CD14-positive monocyte (primary cell): ENCODE results near the gene DNMT3A. TPM values are rescaled to one million over a fixed set of nuclear protein-coding genes. Genes with fewer than 3 reads are reported as not detected.

ENCODE experiments used
- DNase-seq, 3 donors: peaks; one replicate each; pipeline ENCODE4 v3.0.0-alpha.2; 2011 to 2022
- H2AFZ ChIP-seq: 2 replicates; pipeline ENCODE4 v1.6.0; 2012; ENCODE audit warnings: mild to moderate bottlenecking, low read depth, low read length, inconsistent platforms; ENCODE audit not compliant: insufficient read depth, poor library complexity, severe bottlenecking
- H3K27ac ChIP-seq, 2 donors: 1 replicate in 1 of 2; 2 replicates in 1 of 2; pipeline ENCODE4 v1.5.1; 2012 to 2013; ENCODE audit warnings: low read length in 2 of 2, control low read depth in 1 of 2, inconsistent platforms in 1 of 2, low read depth in 1 of 2, mild to moderate bottlenecking in 1 of 2
- H3K27me3 ChIP-seq, 2 donors: one replicate each; pipeline versions ENCODE4 v1.6.0 to v1.6.1; 2011 to 2013; ENCODE audit warnings: low read length in 2 of 2; ENCODE audit not compliant: control insufficient read depth in 2 of 2, insufficient read depth in 2 of 2
- H3K36me3 ChIP-seq, 2 donors: replicated peaks in 1 of 2; 1 replicate in 1 of 2; 2 replicates in 1 of 2; pipeline versions ENCODE4 v1.5.1 to v1.6.1; 2012 to 2013; ENCODE audit warnings: low read length in 2 of 2, control low read depth in 1 of 2, inconsistent platforms in 1 of 2, mild to moderate bottlenecking in 1 of 2; ENCODE audit not compliant: insufficient read depth in 2 of 2, control insufficient read depth in 1 of 2
- H3K4me1 ChIP-seq, 2 donors: 1 replicate in 1 of 2; 2 replicates in 1 of 2; pipeline versions ENCODE4 v1.5.1 to v1.6.1; 2012 to 2013; ENCODE audit warnings: low read length in 2 of 2, control low read depth in 1 of 2, inconsistent platforms in 1 of 2, mild to moderate bottlenecking in 1 of 2, moderate library complexity in 1 of 2; ENCODE audit not compliant: insufficient read depth in 2 of 2, control insufficient read depth in 1 of 2
- H3K4me2 ChIP-seq: replicated peaks from 2 replicates; pipeline ENCODE3; 2012; ENCODE audit warnings: low read length, moderate library complexity, mild to moderate bottlenecking; ENCODE audit not compliant: poor library complexity, severe bottlenecking; ENCODE audit errors: extremely low read depth
- H3K4me3 ChIP-seq, 3 experiments: fragments of 200-600 bp in 1 of 3; sonication (generic) in 1 of 3; replicated peaks in 1 of 3; 1 replicate in 2 of 3; 2 replicates in 1 of 3; pipeline ENCODE4 v1.5.1; 2011 to 2013; ENCODE audit warnings: low read length in 3 of 3, mild to moderate bottlenecking in 3 of 3, control low read depth in 2 of 3, low read depth in 2 of 3, inconsistent platforms in 1 of 3, moderate library complexity in 1 of 3
- H3K79me2 ChIP-seq: 2 replicates; pipeline ENCODE4 v1.6.0; 2012; ENCODE audit warnings: mild to moderate bottlenecking, control low read depth, inconsistent platforms, low read length, moderate library complexity; ENCODE audit not compliant: insufficient read depth
- H3K9ac ChIP-seq: 2 replicates; pipeline ENCODE4 v1.6.0; 2017; ENCODE audit warnings: low read length, mild to moderate bottlenecking; ENCODE audit not compliant: insufficient read depth, poor library complexity, severe bottlenecking
- H3K9me3 ChIP-seq, 2 donors: replicated peaks in 1 of 2; 1 replicate in 1 of 2; 2 replicates in 1 of 2; pipeline versions ENCODE4 v1.5.1 to v1.6.1; 2012 to 2013; ENCODE audit warnings: low read length in 2 of 2, control low read depth in 1 of 2; ENCODE audit not compliant: control insufficient read depth in 1 of 2, insufficient read depth in 1 of 2
- H4K20me1 ChIP-seq: 2 replicates; pipeline ENCODE4 v1.6.0; 2012; ENCODE audit warnings: mild to moderate bottlenecking, low read length, control low read depth, moderate library complexity; ENCODE audit not compliant: insufficient read depth
- H3K27ac Mint-ChIP-seq, 7 donors: one replicate each; pipeline ENCODE4 v1.8.0; 2020; ENCODE audit warnings: mild to moderate bottlenecking in 7 of 7, mixed read lengths in 7 of 7, moderate library complexity in 6 of 7, inconsistent platforms in 2 of 7
- H3K27me3 Mint-ChIP-seq, 3 donors: one replicate each; pipeline ENCODE4 v1.8.0; 2021 to 2022; ENCODE audit warnings: low read depth in 3 of 3, mild to moderate bottlenecking in 3 of 3, mixed read lengths in 3 of 3, moderate library complexity in 3 of 3, inconsistent platforms in 1 of 3
- H3K36me3 Mint-ChIP-seq, 2 donors: one replicate each; pipeline ENCODE4 v1.8.0; 2020; ENCODE audit warnings: mixed read lengths in 2 of 2, inconsistent platforms in 1 of 2, mild to moderate bottlenecking in 1 of 2
- H3K4me1 Mint-ChIP-seq: one replicate; pipeline ENCODE4 v1.8.0; 2020; ENCODE audit warnings: mild to moderate bottlenecking, mixed read lengths
- H3K4me3 Mint-ChIP-seq, 2 donors: one replicate each; pipeline ENCODE4 v1.8.0; 2020; ENCODE audit warnings: mild to moderate bottlenecking in 2 of 2, mixed read lengths in 2 of 2, moderate library complexity in 1 of 2
- H3K9me3 Mint-ChIP-seq, 7 donors: one replicate each; pipeline ENCODE4 v1.8.0; 2020 to 2022; ENCODE audit warnings: mixed read lengths in 7 of 7, mild to moderate bottlenecking in 6 of 7, moderate library complexity in 6 of 7, inconsistent platforms in 2 of 7
- CTCF ChIP-seq: fragments of 200-600 bp; IDR thresholded peaks from one replicate; pipeline ENCODE4 v1.8.0; 2022; ENCODE audit warnings: antibody characterized with exemption, mild to moderate bottlenecking
- WGBS: methylation state at CpG from one replicate; pipeline ENCODE4 v1.1.5; 2013; ENCODE audit warnings: missing lambda C conversion rate; ENCODE audit not compliant: insufficient coverage; 5-methylcytosine and 5-hydroxymethylcytosine counted together
- intact Hi-C, 2 donors: fragments of 100-400 bp; cut with micrococcal nuclease; formaldehyde crosslinking; loops; one replicate each; pipeline versions ENCODE4 v1.15.0 to v1.15.1; 2023
- polyA plus RNA-seq, 3 donors: library from polyadenylated mRNA; depleted of rRNA in 1 of 3; unstranded in 2 of 3; stranded (reverse) in 1 of 3; fragments of 300-500 nt in 2 of 3; fragments of >200 nt in 1 of 3; fragmentation: Illumina TruSeq in 2 of 3; gene quantifications; 1 replicate in 2 of 3; 2 replicates in 1 of 3; pipeline ENCODE4 v1.2.3, GENCODE V29; 2012 to 2021

Gene DNMT3A
- polyA plus RNA-seq, 3 donors: 1.7 to 7.9 (median 2.7) TPM

GRCh38 chr2:25304321-25304720, 37.4 kb downstream of the DNMT3A start:
- Histone ChIP-seq H3K4me1 (peaks cover 60 to 80% of the 10 kb centered on the region in 2 donors), H2AFZ (no peak overlapping the region), H3K79me2 (no peaks in the 10 kb centered on the region), H3K27me3 (no peaks in the 10 kb centered on the region), H3K9me3 (no peaks in the 10 kb centered on the region), H3K4me3 (no peak overlapping the region), H3K9ac (no peak overlapping the region), H4K20me1 (peaks cover 68% of the 10 kb centered on the region), H3K4me2 (no peak overlapping the region), H3K27ac (no peak overlapping the region), H3K36me3 (peaks cover 1 to 23% of the 10 kb centered on the region in 2 donors)
- Mint-ChIP-seq H3K9me3 (no peaks in the 10 kb centered on the region), H3K4me3 (peak overlapping the region in 1 of 2 donors; percentile 4), H3K27ac (peak overlapping the region in 2 of 7 donors; percentile 6 to 68), H3K4me1 (peaks cover 77% of the 10 kb centered on the region), H3K36me3 (peaks cover 59 to 66% of the 10 kb centered on the region in 2 donors), H3K27me3 (peaks cover 1 to 12% (median 9%) of the 10 kb centered on the region in 3 donors)
- intact Hi-C loops: loop anchor here in 1 of 2 donors (5.0 kb wide), 1 partner anchor 33 kb away; no protein-coding TSS in a partner anchor
- no peak for TF ChIP-seq CTCF
- peak in 1 of 3 donors; percentile 30 for DNase-seq
- WGBS: 27% methylated on average over 13 of the region's 15 CpGs

- no peak overlapping the region for H3K4me3 ChIP-seq
- H3K27me3 ChIP-seq: no peaks in the 10 kb centered on the region
- Mint-ChIP-seq H3K9me3 (no peaks in the 10 kb centered on the region), H3K4me3 (peak overlapping the region in 1 of 2 donors; percentile 4), H3K36me3 (peaks cover 64 to 66% of the 10 kb centered on the region in 2 donors), H3K27ac (no peak overlapping the region), H3K4me1 (peaks cover 73% of the 10 kb centered on the region), H3K27me3 (peaks cover 1 to 12% (median 9%) of the 10 kb centered on the region in 3 donors)
- DNase-seq: no peak
- H3K79me2 ChIP-seq: no peaks in the 10 kb centered on the region
- intact Hi-C loops: loop anchor here in 1 of 2 donors (5.0 kb wide), 1 partner anchor 34 kb away; no protein-coding TSS in a partner anchor
- peaks cover 62% of the 10 kb centered on the region for H4K20me1 ChIP-seq
- peaks cover 60 to 74% of the 10 kb centered on the region in 2 donors for H3K4me1 ChIP-seq
- H3K4me2 ChIP-seq: no peak overlapping the region
- H3K9me3 ChIP-seq: no peaks in the 10 kb centered on the region
- 88% methylated on average over 15 of the region's 21 CpGs for WGBS
- no peak overlapping the region for H3K27ac ChIP-seq
- no peak overlapping the region for H3K9ac ChIP-seq
- no peak for TF ChIP-seq CTCF
- H3K36me3 ChIP-seq: peaks cover 4 to 27% of the 10 kb centered on the region in 2 donors
- no peak overlapping the region for H2AFZ ChIP-seq
These were observed 38.0 kb downstream of the DNMT3A start for GRCh38 chr2:25303633-25304236.
